GM23248 (cell line): ENCODE results near the gene MPST. TPM values are rescaled to one million over a fixed set of nuclear protein-coding genes. Genes with fewer than 3 reads are reported as not detected.

Source experiments
- DNase-seq: peaks from one replicate; pipeline ENCODE4 v3.0.0-alpha.2; 2015
- H2AFZ ChIP-seq: fragments of 200-600 bp; sonication (generic); 2 replicates; pipeline ENCODE4 v1.6.1; 2016; ENCODE audit warnings: antibody characterized with exemption
- H3F3A ChIP-seq: fragments of 200-600 bp; sonication (generic); 2 replicates; pipeline ENCODE4 v1.6.1; 2016; ENCODE audit warnings: mild to moderate bottlenecking, antibody characterized with exemption, mixed run types; ENCODE audit not compliant: insufficient read depth
- H3K27ac ChIP-seq: fragments of 200-600 bp; sonication (generic); 2 replicates; pipeline ENCODE4 v1.5.1; 2016; ENCODE audit warnings: mild to moderate bottlenecking
- H3K27me3 ChIP-seq: fragments of 200-600 bp; sonication (generic); replicated peaks from 2 replicates; pipeline ENCODE4 v1.6.1; 2016; ENCODE audit warnings: mild to moderate bottlenecking; ENCODE audit not compliant: insufficient read depth
- H3K36me3 ChIP-seq: fragments of 200-600 bp; sonication (generic); 2 replicates; pipeline ENCODE4 v1.6.1; 2016; ENCODE audit warnings: low read depth, mild to moderate bottlenecking
- H3K4me1 ChIP-seq: fragments of 200-600 bp; sonication (generic); 2 replicates; pipeline ENCODE4 v1.6.1; 2016; ENCODE audit warnings: mild to moderate bottlenecking; ENCODE audit not compliant: insufficient read depth
- H3K4me2 ChIP-seq: fragments of 200-600 bp; sonication (generic); one replicate; pipeline ENCODE4 v1.6.1; 2016; ENCODE audit warnings: mild to moderate bottlenecking; ENCODE audit not compliant: unreplicated experiment
- H3K4me3 ChIP-seq: fragments of 200-600 bp; sonication (generic); 2 replicates; pipeline ENCODE4 v1.5.1; 2016; ENCODE audit warnings: mild to moderate bottlenecking
- H3K79me2 ChIP-seq: fragments of 200-600 bp; sonication (generic); 2 replicates; pipeline ENCODE4 v1.6.1; 2016; ENCODE audit warnings: mild to moderate bottlenecking; ENCODE audit not compliant: insufficient read depth
- H3K9ac ChIP-seq: fragments of 200-600 bp; sonication (generic); 2 replicates; pipeline ENCODE4 v1.6.1; 2016; ENCODE audit warnings: mild to moderate bottlenecking
- H3K9me2 ChIP-seq: fragments of 200-600 bp; sonication (generic); 2 replicates; pipeline ENCODE4 v1.6.1; 2016; ENCODE audit warnings: mixed run types, mild to moderate bottlenecking, moderate library complexity; ENCODE audit not compliant: insufficient read depth
- H3K9me3 ChIP-seq: fragments of 200-600 bp; sonication (generic); one replicate; pipeline ENCODE4 v1.6.1; 2017; ENCODE audit warnings: low read depth
- H4K20me1 ChIP-seq: fragments of 200-600 bp; sonication (generic); 2 replicates; pipeline ENCODE4 v1.6.0; 2016; ENCODE audit not compliant: insufficient read depth
- EZH2 ChIP-seq: fragments of 200-600 bp; sonication (generic); IDR thresholded peaks from 2 replicates; pipeline ENCODE4 v1.6.1; 2018; ENCODE audit warnings: antibody characterized with exemption, mild to moderate bottlenecking; ENCODE audit not compliant: insufficient read depth, poor library complexity, severe bottlenecking
- EZH2phosphoT487 ChIP-seq: fragments of 200-600 bp; sonication (generic); IDR thresholded peaks from 2 replicates; pipeline ENCODE4 v1.6.1; 2018; ENCODE audit warnings: antibody characterized with exemption, moderate library complexity, mild to moderate bottlenecking, low read depth; ENCODE audit not compliant: insufficient read depth
- WGBS, 2 experiments: methylation state at CpG; one replicate each; pipeline ENCODE4 v1.1.6; 2015 to 2017; ENCODE audit warnings: low lambda C conversion rate in 2 of 2, low coverage in 1 of 2; ENCODE audit errors: missing lambda C conversion rate in 2 of 2; 5-methylcytosine and 5-hydroxymethylcytosine counted together
- in situ Hi-C: fragments of 300-500 bp; cut with MboI; formaldehyde crosslinking; loops from 2 replicates; pipeline ENCODE4 v1.15.0; 2020
- polyA plus RNA-seq: library from polyadenylated mRNA; unstranded; fragments of >200 nt; fragmentation: Nextera tagmentation; extraction: Ambion mirVana; gene quantifications from 2 replicates; pipeline ENCODE4 v1.2.1, GENCODE V29; 2016
- total RNA-seq: library from RNA; depleted of rRNA; stranded (reverse); fragments of >200 nt; shearing (Covaris generic); gene quantifications from 2 replicates; pipeline ENCODE4 v1.2.3, GENCODE V29; 2014

MPST gene
- total and polyA plus RNA-seq, 2 experiments from 2014 or later = 48.5 to 72.0 TPM

- in situ Hi-C loops = no loop called here
- H3K4me2 ChIP-seq = no peak overlapping the region
- peaks cover 22% of the 10 kb centered on the region for H3K27me3 ChIP-seq
- no peak overlapping the region for H3K9ac ChIP-seq
- no peak for DNase-seq
- H3K4me3 ChIP-seq = no peak overlapping the region
- H3K9me3 ChIP-seq = no peaks in the 10 kb centered on the region
- H3F3A ChIP-seq = no peaks in the 10 kb centered on the region
- H3K27ac ChIP-seq = no peak overlapping the region
- no peaks in the 10 kb centered on the region for H4K20me1 ChIP-seq
- no peaks in the 10 kb centered on the region for H3K79me2 ChIP-seq
- H3K36me3 ChIP-seq = no peaks in the 10 kb centered on the region
- WGBS, 2 experiments = 86 to 87% methylated on average over 9 of the region's 9 CpGs
- H3K4me1 ChIP-seq = no peaks in the 10 kb centered on the region
- no peak for TF ChIP-seq EZH2
- TF ChIP-seq EZH2phosphoT487 = no peak
- H3K9me2 ChIP-seq = no peaks in the 10 kb centered on the region
- H2AFZ ChIP-seq = no peak overlapping the region
These were observed 46.4 kb downstream of the MPST start for GRCh38 chr22:37065961-37066360.

GRCh38 chr22:37067428-37067827, 47.9 kb downstream of the MPST start:
- no peaks in the 10 kb centered on the region for H3F3A ChIP-seq
- no peak for DNase-seq
- no peaks in the 10 kb centered on the region for H3K9me3 ChIP-seq
- no peaks in the 10 kb centered on the region for H3K9me2 ChIP-seq
- H3K4me2 ChIP-seq = no peak overlapping the region
- H4K20me1 ChIP-seq = no peaks in the 10 kb centered on the region
- H3K4me3 ChIP-seq = no peak overlapping the region
- H3K36me3 ChIP-seq = no peaks in the 10 kb centered on the region
- no peak overlapping the region for H3K9ac ChIP-seq
- in situ Hi-C loops = no loop called here
- H3K79me2 ChIP-seq = no peaks in the 10 kb centered on the region
- H2AFZ ChIP-seq = no peak overlapping the region
- TF ChIP-seq EZH2phosphoT487 = no peak
- no peak for TF ChIP-seq EZH2
- 65 to 68% methylated on average over 9 to 10 of the region's 10 CpGs for WGBS, 2 experiments
- H3K27ac ChIP-seq = no peak overlapping the region
- H3K27me3 ChIP-seq = peaks cover 22% of the 10 kb centered on the region
- H3K4me1 ChIP-seq = no peaks in the 10 kb centered on the region

- Histone ChIP-seq H3K36me3 (no peaks in the 10 kb centered on the region), H4K20me1 (no peaks in the 10 kb centered on the region), H3K9ac (no peak overlapping the region), H3K27ac (no peak overlapping the region), H3F3A (no peaks in the 10 kb centered on the region), H3K4me3 (no peak overlapping the region), H3K79me2 (no peaks in the 10 kb centered on the region), H3K27me3 (peaks cover 22% of the 10 kb centered on the region), H3K9me3 (no peaks in the 10 kb centered on the region), H3K4me2 (no peak overlapping the region), H3K9me2 (no peaks in the 10 kb centered on the region), H2AFZ (no peak overlapping the region), H3K4me1 (no peaks in the 10 kb centered on the region)
- in situ Hi-C loops = no loop called here
- no peak for TF ChIP-seq EZH2phosphoT487
- no peak for TF ChIP-seq EZH2
- DNase-seq = peak; percentile 24
- 2 to 4% methylated on average over 31 to 33 of the region's 36 CpGs for WGBS, 2 experiments
These were observed 49.3 kb downstream of the MPST start for GRCh38 chr22:37068859-37069258.

GRCh38 chr22:37069319-37069718, 49.8 kb downstream of the MPST start:
- Histone ChIP-seq H3K4me1 (no peaks in the 10 kb centered on the region), H3K9me3 (no peaks in the 10 kb centered on the region), H3K9ac (no peak overlapping the region), H3F3A (no peaks in the 10 kb centered on the region), H3K27me3 (peaks cover 22% of the 10 kb centered on the region), H3K4me3 (no peak overlapping the region), H3K36me3 (no peaks in the 10 kb centered on the region), H3K4me2 (no peak overlapping the region), H3K79me2 (no peaks in the 10 kb centered on the region), H4K20me1 (no peaks in the 10 kb centered on the region), H3K27ac (no peak overlapping the region), H3K9me2 (no peaks in the 10 kb centered on the region), H2AFZ (no peak overlapping the region)
- WGBS, 2 experiments = 22% methylated on average over 8 to 9 of the region's 11 CpGs
- peak; percentile 26 for DNase-seq
- in situ Hi-C loops = no loop called here
- TF ChIP-seq EZH2 = no peak
- TF ChIP-seq EZH2phosphoT487 = no peak

DNA sequence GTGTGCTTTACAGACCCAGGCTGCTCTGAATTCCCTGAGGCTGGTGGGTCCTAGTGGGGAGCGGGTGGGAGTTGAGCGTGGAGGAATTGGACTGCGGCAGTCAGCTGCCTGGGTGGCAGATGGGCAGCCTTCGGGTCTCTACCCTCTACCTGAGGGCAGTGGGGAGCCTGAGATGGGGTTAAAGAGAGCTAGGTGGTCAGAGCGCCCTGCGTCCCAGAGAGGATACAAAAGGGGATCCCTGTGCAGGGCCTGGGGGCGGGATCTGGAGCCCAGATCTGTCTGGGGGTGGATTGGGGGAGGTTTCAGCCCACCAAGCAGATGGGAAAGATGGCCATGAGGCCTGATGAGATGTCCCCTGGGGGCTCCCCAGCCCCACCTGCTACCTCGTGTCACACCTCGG, 50.2 kb downstream of the MPST start:
- no peak for DNase-seq
- H3K27me3 ChIP-seq = peaks cover 22% of the 10 kb centered on the region
- H3K27ac ChIP-seq = no peak overlapping the region
- H4K20me1 ChIP-seq = no peaks in the 10 kb centered on the region
- H3F3A ChIP-seq = no peaks in the 10 kb centered on the region
- TF ChIP-seq EZH2phosphoT487 (no peak), EZH2 (no peak)
- WGBS, 2 experiments = 49 to 53% methylated on average over 9 of the region's 9 CpGs
- H3K9ac ChIP-seq = no peak overlapping the region
- no peaks in the 10 kb centered on the region for H3K4me1 ChIP-seq
- no peak overlapping the region for H2AFZ ChIP-seq
- H3K79me2 ChIP-seq = no peaks in the 10 kb centered on the region
- no peak overlapping the region for H3K4me3 ChIP-seq
- in situ Hi-C loops = no loop called here
- no peaks in the 10 kb centered on the region for H3K36me3 ChIP-seq
- H3K9me2 ChIP-seq = no peaks in the 10 kb centered on the region
- no peaks in the 10 kb centered on the region for H3K9me3 ChIP-seq
- no peak overlapping the region for H3K4me2 ChIP-seq
